B cell (primary cell): ENCODE measurements around the gene TP53BP2.

Experiments used
- EZH2 ChIP-seq: IDR thresholded peaks from 2 replicates; pipeline ENCODE4 v1.6.1; 2012; ENCODE audit warnings: borderline replicate concordance, low read depth, mild to moderate bottlenecking, moderate library complexity, low read length; ENCODE audit not compliant: insufficient read depth, poor library complexity, severe bottlenecking
- TF ChIP-seq, protein P1 (sequence below): fragments of 200-600 bp; IDR thresholded peaks from one replicate; pipeline ENCODE4 v1.8.0; 2022; ENCODE audit warnings: antibody characterized with exemption, mild to moderate bottlenecking

GRCh38 chr1:223819730-223820514, 25.8 kb downstream of the TP53BP2 start:
- TF ChIP-seq, protein P1, sequence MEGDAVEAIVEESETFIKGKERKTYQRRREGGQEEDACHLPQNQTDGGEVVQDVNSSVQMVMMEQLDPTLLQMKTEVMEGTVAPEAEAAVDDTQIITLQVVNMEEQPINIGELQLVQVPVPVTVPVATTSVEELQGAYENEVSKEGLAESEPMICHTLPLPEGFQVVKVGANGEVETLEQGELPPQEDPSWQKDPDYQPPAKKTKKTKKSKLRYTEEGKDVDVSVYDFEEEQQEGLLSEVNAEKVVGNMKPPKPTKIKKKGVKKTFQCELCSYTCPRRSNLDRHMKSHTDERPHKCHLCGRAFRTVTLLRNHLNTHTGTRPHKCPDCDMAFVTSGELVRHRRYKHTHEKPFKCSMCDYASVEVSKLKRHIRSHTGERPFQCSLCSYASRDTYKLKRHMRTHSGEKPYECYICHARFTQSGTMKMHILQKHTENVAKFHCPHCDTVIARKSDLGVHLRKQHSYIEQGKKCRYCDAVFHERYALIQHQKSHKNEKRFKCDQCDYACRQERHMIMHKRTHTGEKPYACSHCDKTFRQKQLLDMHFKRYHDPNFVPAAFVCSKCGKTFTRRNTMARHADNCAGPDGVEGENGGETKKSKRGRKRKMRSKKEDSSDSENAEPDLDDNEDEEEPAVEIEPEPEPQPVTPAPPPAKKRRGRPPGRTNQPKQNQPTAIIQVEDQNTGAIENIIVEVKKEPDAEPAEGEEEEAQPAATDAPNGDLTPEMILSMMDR, result no peak
- TF ChIP-seq EZH2, result no peak
